ENCODE measurements around the gene PPFIBP1. TPM values are rescaled to one million over a fixed set of nuclear protein-coding genes. Genes with fewer than 3 reads are reported as not detected.

The PPFIBP1 gene
- total and polyA plus RNA-seq, 2 of the 13 experiments (the other 11 are each of a cell fraction or from before 2014, with no cell fraction given), result 16.2 to 21.8 TPM

GRCh38 chr12:27549236-27549800 lies 25.3 kb downstream of the PPFIBP1 start:
- ChIA-PET CTCF (ENCODE audit: low intra/inter-chr PET ratio, low total read pairs) (no interaction called here), POLR2A (interaction anchor here (0.9 to 5.1 kb wide), 2 partner anchors 10 to 25 kb away, joined by 4 to 65 read pairs; partner anchors contain the start of gene PPFIBP1)
- Histone ChIP-seq H3K4me2 (ENCODE audit: low read depth, low read length) (peak overlapping the region; percentile 69), H3K4me1 (ENCODE audit: insufficient read depth, low read length) (peaks cover 87% of the 10 kb centered on the region), H3K79me2 (ENCODE audit: insufficient read depth, low read length) (peaks cover 25% of the 10 kb centered on the region), H3K27me3 (ENCODE audit: control insufficient read depth in 1 of 2, insufficient read depth in 2 of 2, low read length in 2 of 2) (no peaks in the 10 kb centered on the region), H2AFZ (ENCODE audit: low read length) (no peak overlapping the region), H3K36me3 (replicated peaks in 1 of 2; ENCODE audit: control insufficient read depth in 1 of 2, insufficient read depth in 2 of 2, low read length in 2 of 2) (no peaks in the 10 kb centered on the region), H3K27ac (ENCODE audit: extremely low read length, insufficient read depth, low read length) (peak overlapping the region; percentile 86), H4K20me1 (ENCODE audit: insufficient read depth, low read length) (no peaks in the 10 kb centered on the region), H3K4me3 (replicated peaks in 1 of 3; ENCODE audit: insufficient read depth in 1 of 3, low read depth in 2 of 3, low read length in 3 of 3) (peak overlapping the region; percentile 11 to 57 (median 54); a peak in 4 of 6 replicates), H3K9ac (ENCODE audit: insufficient read depth, low read depth, low read length) (peak overlapping the region; percentile 56), H3K9me3 (ENCODE audit: low read length) (no peaks in the 10 kb centered on the region)
- no peak for FAIRE-seq
- ATAC-seq, result peak; percentile 13
- intact Hi-C loops (cut with micrococcal nuclease; ENCODE audit: unreplicated experiment), result loop anchor here (1.0 to 5.0 kb wide), 2 partner anchors 25 to 88 kb away; partner anchors contain the start of gene PPFIBP1
- peak; percentile 52 for DNase-seq (ENCODE audit: low spot score)
- TF ChIP-seq MLXIP (CRISPR knock-in tag; IDR thresholded peaks at IDR 0.05; ENCODE audit: borderline replicate concordance), result 0 out of 2 replicates have a peak, but pooled peaks have one; percentile 48
- TF ChIP-seq ZNF775 (CRISPR knock-in tag; IDR thresholded peaks at IDR 0.05; ENCODE audit: borderline replicate concordance), result 0 out of 2 replicates have a peak, but pooled peaks have one; percentile 42
- 0 out of 2 replicates have a peak, but pooled peaks have one; percentile 30 for TF ChIP-seq ZNF615 (CRISPR knock-in tag; IDR thresholded peaks at IDR 0.05; ENCODE audit: borderline replicate concordance)
- TF ChIP-seq RARA (CRISPR knock-in tag; IDR thresholded peaks at IDR 0.05), result peak; percentile 26; the same call in 1 of the 2 replicates
- TF ChIP-seq POLR2A (IDR thresholded peaks at IDR 0.05; ENCODE audit: insufficient read depth in 1 of 2, low read depth in 2 of 2, low read length in 2 of 2), result peak in 1 of 2 experiments; percentile 32; a peak in 1 of 4 replicates
- no peak for TF ChIP-seq NR0B2 (CRISPR knock-in tag; IDR thresholded peaks at IDR 0.05)
- 0 out of 2 replicates have a peak, but pooled peaks have one; percentile 30 for TF ChIP-seq NR1H2 (CRISPR knock-in tag; IDR thresholded peaks at IDR 0.05; ENCODE audit: borderline replicate concordance, low read depth)
- no peak for TF ChIP-seq CEBPZ (IDR thresholded peaks at IDR 0.05; ENCODE audit: low read length)
- no peak for TF ChIP-seq HDAC1 (CRISPR knock-in tag; IDR thresholded peaks at IDR 0.05)
- 0 out of 2 replicates have a peak, but pooled peaks have one; percentile 24 for TF ChIP-seq ZFY (CRISPR knock-in tag; IDR thresholded peaks at IDR 0.05)
- 3% methylated on average over 8 of the region's 8 CpGs for WGBS (ENCODE audit: low lambda C conversion rate)
- in situ Hi-C loops (cut with HindIII; ENCODE audit: extremely low pct_ligation_motif_present, low pct_unique_long_range_greater_than_20kb), result no loop called here
- BruUV-seq (replicated peaks), result no TSS peak
